Stimulated activated CD4-positive, alpha-beta T cell treated with anti-CD3 and anti-CD28 coated beads, TNF-alpha, amount 100 ng/mL, for 1 hour (primary cell): ENCODE data around the gene ICAM2.

Experiments
- DNase-seq, 3 donors: peaks; one replicate each; pipeline ENCODE4 v3.0.0-alpha.2; 2020; ENCODE audit warnings: low read depth in 3 of 3, low spot score in 1 of 3

ICAM2 gene

GRCh38 chr17:64020056-64020766, at the start of gene ICAM2:
Gene ICAM2, minus strand, starts transcription at chr17:64020633. Its CDS starts 13,942 bp downstream, at chr17:64006691.
- DNase-seq, result peak; percentile 59 to 78 (median 70)

- no peak for DNase-seq
These were observed 49.8 kb upstream of the ICAM2 start for GRCh38 chr17:64070213-64070612.

GRCh38 chr17:64069143-64069542, 48.7 kb upstream of the ICAM2 start:
- no peak for DNase-seq

GRCh38 chr17:64067657-64068056, 47.2 kb upstream of the ICAM2 start:
- no peak for DNase-seq

- no peak for DNase-seq
These were observed 46.3 kb upstream of the ICAM2 start for GRCh38 chr17:64066716-64067115.

- no peak for DNase-seq
These were observed 44.7 kb upstream of the ICAM2 start for GRCh38 chr17:64065161-64065560.

GRCh38 chr17:64064331-64064730, 43.9 kb upstream of the ICAM2 start:
- DNase-seq, result no peak

- DNase-seq, result peak in 2 of 3 donors; percentile 17 to 37
These were observed 43.4 kb upstream of the ICAM2 start for GRCh38 chr17:64063766-64064224.

GRCh38 chr17:64063088-64063487, 42.7 kb upstream of the ICAM2 start:
- no peak for DNase-seq

GRCh38 chr17:64061178-64061898, 40.9 kb upstream of the ICAM2 start:
- no peak for DNase-seq

- no peak for DNase-seq
These were observed 39.9 kb upstream of the ICAM2 start for GRCh38 chr17:64060331-64060730.

GRCh38 chr17:64059756-64060155, 39.3 kb upstream of the ICAM2 start:
- no peak for DNase-seq

GRCh38 chr17:64058621-64059020, 38.2 kb upstream of the ICAM2 start:
- no peak for DNase-seq

GRCh38 chr17:64057701-64058263, 37.3 kb upstream of the ICAM2 start:
- DNase-seq, result no peak

- no peak for DNase-seq
These were observed 36.0 kb upstream of the ICAM2 start for GRCh38 chr17:64056269-64057005.

GRCh38 chr17:64055183-64056142, 35.0 kb upstream of the ICAM2 start:
- DNase-seq, result no peak

- no peak for DNase-seq
These were observed 33.9 kb upstream of the ICAM2 start for GRCh38 chr17:64054304-64054703.

GRCh38 chr17:64053101-64053500, 32.7 kb upstream of the ICAM2 start:
- no peak for DNase-seq

- DNase-seq, result no peak
These were observed 30.7 kb upstream of the ICAM2 start for GRCh38 chr17:64051153-64051552.

GRCh38 chr17:64048805-64049204, 28.4 kb upstream of the ICAM2 start:
- no peak for DNase-seq
